WI38 (cell line): ENCODE measurements around the gene PCP4.

Experiments used
- H3K4me3 ChIP-seq: 2 replicates; pipeline ENCODE4 v1.5.1; 2011; ENCODE audit warnings: low read depth, mild to moderate bottlenecking, control low read depth, low read length
- CTCF ChIP-seq: IDR thresholded peaks from 2 replicates; pipeline ENCODE4 v1.5.1; 2012; ENCODE audit warnings: low read depth, mild to moderate bottlenecking, control low read depth, low read length

Gene PCP4

GRCh38 chr21:39947031-39947430, 79.8 kb downstream of the PCP4 start:
- H3K4me3 ChIP-seq: no peak overlapping the region
- no peak for TF ChIP-seq CTCF

DNA sequence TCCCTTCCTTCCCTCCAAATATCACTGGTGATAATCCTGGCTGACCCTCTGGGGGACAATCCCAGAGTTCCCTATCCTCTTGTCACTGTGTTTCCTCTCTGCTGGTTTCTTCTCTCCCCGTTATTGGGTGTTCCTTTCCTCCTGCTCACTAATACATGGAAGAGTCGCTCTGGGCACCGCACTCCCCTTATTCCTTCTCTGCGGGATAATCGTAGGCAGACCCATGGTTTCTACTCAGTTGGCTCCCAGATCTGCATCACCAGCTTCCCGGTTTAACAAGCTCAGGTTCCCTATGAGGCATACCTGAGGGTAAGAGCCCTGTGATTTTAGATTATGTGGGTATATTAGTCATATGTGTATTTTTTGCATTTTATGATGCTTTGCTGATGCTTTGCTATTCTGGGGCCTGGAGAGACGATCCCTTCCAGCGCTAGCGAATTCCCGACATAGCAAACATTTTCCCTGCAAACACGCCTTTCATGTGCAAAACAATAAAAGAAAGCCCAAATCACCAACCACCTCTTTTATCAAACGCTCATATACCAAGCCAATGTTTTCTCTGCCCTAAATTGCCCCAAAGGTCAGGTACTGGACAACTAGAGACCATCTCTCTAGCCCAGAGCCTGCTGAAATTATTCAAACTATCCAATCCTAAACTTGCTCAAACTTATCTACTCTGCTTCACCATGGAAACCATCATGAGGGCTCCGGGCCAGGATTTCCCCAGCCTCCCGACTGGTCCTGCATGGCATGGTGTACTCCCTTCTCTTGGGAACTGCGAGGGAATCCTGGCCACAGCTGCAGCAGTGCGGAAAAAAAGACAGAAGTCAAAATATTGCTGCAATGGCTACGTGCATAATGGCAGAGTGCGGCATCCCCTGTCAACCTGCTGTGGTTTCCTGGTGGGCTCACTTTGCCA, 84.2 kb downstream of the PCP4 start:
- no peak overlapping the region for H3K4me3 ChIP-seq
- no peak for TF ChIP-seq CTCF

- TF ChIP-seq CTCF: no peak
- no peak overlapping the region for H3K4me3 ChIP-seq
Measured at GRCh38 chr21:39952265-39952664, 85.0 kb downstream of the PCP4 start.

DNA sequence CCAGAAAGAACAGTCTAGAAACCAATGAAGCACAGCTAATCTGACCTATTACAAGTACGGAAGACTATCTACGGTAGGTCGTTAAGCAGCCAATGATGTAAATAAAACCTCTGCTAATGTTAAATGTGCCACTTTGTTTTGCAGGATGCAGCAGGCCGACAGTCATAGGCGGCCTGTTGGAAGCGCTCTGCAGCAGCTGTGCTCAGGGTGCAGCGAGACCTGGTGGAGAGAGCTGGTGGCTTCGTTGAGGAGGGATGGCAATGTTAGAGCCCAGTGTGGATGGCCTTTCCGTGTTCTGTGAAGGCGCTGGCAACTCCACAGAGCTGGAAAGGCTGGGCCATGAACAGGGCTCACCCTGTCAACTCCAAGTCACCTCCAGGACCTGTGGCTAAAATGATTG, 87.3 kb downstream of the PCP4 start:
- H3K4me3 ChIP-seq: no peak overlapping the region
- TF ChIP-seq CTCF: no peak

DNA sequence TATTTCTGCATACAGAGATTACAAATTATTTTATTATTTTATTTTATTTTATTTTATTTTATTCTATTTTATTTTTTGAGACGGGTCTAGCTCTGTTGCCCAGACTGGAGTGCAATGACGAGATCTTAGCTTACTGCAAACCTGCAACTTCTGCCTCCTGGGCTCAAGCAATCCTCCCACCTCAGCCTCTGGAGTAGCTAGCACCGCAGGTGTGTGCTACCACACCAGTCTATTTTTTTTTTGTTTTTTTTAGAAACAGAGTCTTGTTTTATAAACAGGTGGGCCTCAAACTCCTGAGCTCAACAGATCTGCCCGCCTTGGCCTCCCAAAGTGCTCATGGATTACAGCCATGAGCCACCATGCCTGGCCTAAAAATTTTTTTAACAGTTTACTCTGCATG, 88.1 kb downstream of the PCP4 start:
- TF ChIP-seq CTCF: no peak
- no peak overlapping the region for H3K4me3 ChIP-seq

- H3K4me3 ChIP-seq: no peak overlapping the region
- no peak for TF ChIP-seq CTCF
Measured at GRCh38 chr21:39956586-39956985, 89.3 kb downstream of the PCP4 start.

DNA sequence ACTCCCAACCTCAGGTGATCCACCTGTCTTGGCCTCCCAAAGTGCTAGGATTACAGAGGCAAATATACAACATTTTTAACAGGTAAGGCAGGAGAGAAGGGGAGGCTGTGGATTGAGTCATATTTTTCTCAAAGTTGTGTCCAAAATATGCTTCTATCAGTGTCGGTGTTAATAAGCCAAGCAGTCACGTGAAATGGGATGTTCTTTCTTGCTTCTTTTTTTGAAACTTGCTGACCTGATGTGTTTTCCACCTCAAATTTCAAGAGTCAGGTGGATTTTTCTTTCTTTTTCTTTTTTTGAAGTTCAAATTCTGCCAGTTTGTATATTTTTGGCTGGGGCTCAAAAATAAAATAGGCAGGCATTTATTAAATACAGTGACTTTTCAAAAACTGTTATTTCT, 91.5 kb downstream of the PCP4 start:
- no peak overlapping the region for H3K4me3 ChIP-seq
- TF ChIP-seq CTCF: no peak
